GM12875 (cell line): ENCODE results near the gene FAM117A.
"Not testable (repeated sequence)": the region's sequence is repeated elsewhere in the genome, so short reads cannot be mapped to it uniquely, and the experiment has no call there.

Source experiments
- H3K4me3 ChIP-seq: one replicate; pipeline ENCODE4 v1.5.1; 2011; ENCODE audit warnings: low read depth, low read length, control low read depth
- CTCF ChIP-seq: IDR thresholded peaks from 2 replicates; pipeline ENCODE4 v1.5.1; 2011; ENCODE audit warnings: low read depth, mild to moderate bottlenecking, control low read depth, inconsistent platforms, low read length, moderate library complexity, borderline replicate concordance; ENCODE audit not compliant: insufficient read depth

FAM117A gene

GRCh38 chr17:49762151-49762941, 1.6 kb downstream of the FAM117A start:
- peak overlapping the region; percentile 68 for H3K4me3 ChIP-seq

GRCh38 chr17:49760932-49761558, 2.9 kb downstream of the FAM117A start:
- TF ChIP-seq CTCF: no peak
- H3K4me3 ChIP-seq: peak overlapping the region; percentile 11

More at GRCh38 chr17:49762151-49762941, 1.6 kb downstream of the FAM117A start:
- TF ChIP-seq CTCF: no peak

- no peak for TF ChIP-seq CTCF
- H3K4me3 ChIP-seq: no peak overlapping the region
These were observed 3.6 kb downstream of the FAM117A start for GRCh38 chr17:49760296-49760695.

- no peak for TF ChIP-seq CTCF
- no peak overlapping the region for H3K4me3 ChIP-seq
These were observed 4.7 kb downstream of the FAM117A start for GRCh38 chr17:49759203-49759602.

GRCh38 chr17:49758464-49759010, 5.4 kb downstream of the FAM117A start:
- H3K4me3 ChIP-seq: not testable (repeated sequence)

- no peak overlapping the region for H3K4me3 ChIP-seq
- TF ChIP-seq CTCF: no peak
These were observed 6.7 kb downstream of the FAM117A start for GRCh38 chr17:49757151-49757777.

- no peak overlapping the region for H3K4me3 ChIP-seq
- TF ChIP-seq CTCF: no peak
These were observed 7.4 kb downstream of the FAM117A start for GRCh38 chr17:49756323-49757150.
